ENCODE data around the gene NTRK1.

NTRK1 gene

GRCh38 chr1:156905176-156905575 is 44.5 kb downstream of the NTRK1 start:
- Histone ChIP-seq H3K27me3 (ENCODE audit: insufficient read depth, low read length) (0 out of 2 replicates have a peak, but pooled peaks cover 4% of the 10 kb centered on the region), H3K27ac (ENCODE audit: low read depth, low read length, poor library complexity, severe bottlenecking) (no peak overlapping the region), H3K9ac (ENCODE audit: low read length) (no peak overlapping the region), H3K79me2 (ENCODE audit: insufficient read depth, low read length) (no peaks in the 10 kb centered on the region), H2AFZ (ENCODE audit: low read length) (no peak overlapping the region), H3K9me2 (ENCODE audit: low read depth, low read length) (no peaks in the 10 kb centered on the region), H3K4me2 (ENCODE audit: low read length) (no peak overlapping the region), H3K4me1 (ENCODE audit: insufficient read depth, low read length, severe bottlenecking) (no peaks in the 10 kb centered on the region), H4K20me1 (ENCODE audit: insufficient read depth, low read length) (no peaks in the 10 kb centered on the region), H3K9me3 (ENCODE audit: low read length) (no peaks in the 10 kb centered on the region), H3K4me3 (ENCODE audit: low read depth, low read length, poor library complexity, severe bottlenecking) (no peak overlapping the region), H3K36me3 (ENCODE audit: insufficient read depth, low read length) (no peaks in the 10 kb centered on the region), H3F3A (ENCODE audit: insufficient read depth, low read length) (no peaks in the 10 kb centered on the region)
- no peak for TF ChIP-seq EZH2 (IDR thresholded peaks at IDR 0.05; ENCODE audit: borderline replicate concordance, low read length)
- TF ChIP-seq CTCF (IDR thresholded peaks at IDR 0.05; ENCODE audit: low read length), result no peak

GRCh38 chr1:156905651-156906050 is 45.0 kb downstream of the NTRK1 start:
- Histone ChIP-seq H3K4me2 (ENCODE audit: low read length) (no peak overlapping the region), H3K27ac (ENCODE audit: low read depth, low read length, poor library complexity, severe bottlenecking) (no peak overlapping the region), H2AFZ (ENCODE audit: low read length) (no peak overlapping the region), H3K9me2 (ENCODE audit: low read depth, low read length) (no peaks in the 10 kb centered on the region), H3K9me3 (ENCODE audit: low read length) (no peaks in the 10 kb centered on the region), H3K27me3 (ENCODE audit: insufficient read depth, low read length) (0 out of 2 replicates have a peak, but pooled peaks cover 4% of the 10 kb centered on the region), H3K9ac (ENCODE audit: low read length) (no peak overlapping the region), H4K20me1 (ENCODE audit: insufficient read depth, low read length) (no peaks in the 10 kb centered on the region), H3K79me2 (ENCODE audit: insufficient read depth, low read length) (no peaks in the 10 kb centered on the region), H3F3A (ENCODE audit: insufficient read depth, low read length) (no peaks in the 10 kb centered on the region), H3K36me3 (ENCODE audit: insufficient read depth, low read length) (no peaks in the 10 kb centered on the region), H3K4me3 (ENCODE audit: low read depth, low read length, poor library complexity, severe bottlenecking) (no peak overlapping the region), H3K4me1 (ENCODE audit: insufficient read depth, low read length, severe bottlenecking) (no peaks in the 10 kb centered on the region)
- TF ChIP-seq EZH2 (IDR thresholded peaks at IDR 0.05; ENCODE audit: borderline replicate concordance, low read length) (no peak), CTCF (IDR thresholded peaks at IDR 0.05; ENCODE audit: low read length) (no peak)

- no peaks in the 10 kb centered on the region for H3K4me1 ChIP-seq (ENCODE audit: insufficient read depth, low read length, severe bottlenecking)
- no peaks in the 10 kb centered on the region for H3K79me2 ChIP-seq (ENCODE audit: insufficient read depth, low read length)
- H3K27ac ChIP-seq (ENCODE audit: low read depth, low read length, poor library complexity, severe bottlenecking), result no peak overlapping the region
- no peaks in the 10 kb centered on the region for H3F3A ChIP-seq (ENCODE audit: insufficient read depth, low read length)
- TF ChIP-seq CTCF (IDR thresholded peaks at IDR 0.05; ENCODE audit: low read length), result no peak
- TF ChIP-seq EZH2 (IDR thresholded peaks at IDR 0.05; ENCODE audit: borderline replicate concordance, low read length), result no peak
- no peaks in the 10 kb centered on the region for H3K9me2 ChIP-seq (ENCODE audit: low read depth, low read length)
- H2AFZ ChIP-seq (ENCODE audit: low read length), result no peak overlapping the region
- no peaks in the 10 kb centered on the region for H4K20me1 ChIP-seq (ENCODE audit: insufficient read depth, low read length)
- H3K4me3 ChIP-seq (ENCODE audit: low read depth, low read length, poor library complexity, severe bottlenecking), result no peak overlapping the region
- H3K9me3 ChIP-seq (ENCODE audit: low read length), result no peaks in the 10 kb centered on the region
- no peaks in the 10 kb centered on the region for H3K36me3 ChIP-seq (ENCODE audit: insufficient read depth, low read length)
- no peak overlapping the region for H3K4me2 ChIP-seq (ENCODE audit: low read length)
- 0 out of 2 replicates have a peak, but pooled peaks cover 4% of the 10 kb centered on the region for H3K27me3 ChIP-seq (ENCODE audit: insufficient read depth, low read length)
- H3K9ac ChIP-seq (ENCODE audit: low read length), result no peak overlapping the region
These were observed 45.7 kb downstream of the NTRK1 start for GRCh38 chr1:156906206-156906906.
